Mesendoderm (in vitro differentiated cells): ENCODE results near the gene KHK.
"Not testable (repeated sequence)": the region's sequence is repeated elsewhere in the genome, so short reads cannot be mapped to it uniquely, and the experiment has no call there.

Experiments used
- DNase-seq: peaks from one replicate; pipeline ENCODE4 v3.0.0; 2013
- H2AK5ac ChIP-seq: 2 replicates; pipeline ENCODE4 v1.6.1; 2013; ENCODE audit warnings: low read length, inconsistent platforms
- H2BK120ac ChIP-seq: 2 replicates; pipeline ENCODE4 v1.6.1; 2013; ENCODE audit warnings: low read depth, mild to moderate bottlenecking, low read length, moderate library complexity, mixed read lengths
- H2BK15ac ChIP-seq: replicated peaks from 2 replicates; pipeline ENCODE4 v1.6.1; 2013; ENCODE audit warnings: low read depth, mild to moderate bottlenecking, moderate library complexity
- H2BK5ac ChIP-seq: 2 replicates; pipeline ENCODE4 v1.6.1; 2013; ENCODE audit warnings: low read length, inconsistent platforms
- H3K18ac ChIP-seq: 2 replicates; pipeline ENCODE4 v1.6.1; 2013; ENCODE audit warnings: mild to moderate bottlenecking, low read length, mixed read lengths
- H3K23ac ChIP-seq: one replicate; pipeline ENCODE4 v1.6.1; 2013; ENCODE audit warnings: low read length
- H3K27ac ChIP-seq: 2 replicates; pipeline ENCODE4 v1.5.1; 2013; ENCODE audit warnings: low read depth, mild to moderate bottlenecking, inconsistent platforms, low read length, moderate library complexity
- H3K27me3 ChIP-seq: 2 replicates; pipeline ENCODE4 v1.6.1; 2013; ENCODE audit warnings: low read length, control low read depth, mild to moderate bottlenecking, inconsistent platforms; ENCODE audit not compliant: insufficient read depth, poor library complexity
- H3K36me3 ChIP-seq: 2 replicates; pipeline ENCODE4 v1.6.1; 2013; ENCODE audit warnings: low read length, inconsistent platforms; ENCODE audit not compliant: control insufficient read depth, insufficient read depth
- H3K4ac ChIP-seq: one replicate; pipeline ENCODE4 v1.6.1; 2013; ENCODE audit warnings: low read depth, mild to moderate bottlenecking, low read length, moderate library complexity
- H3K4me1 ChIP-seq: 2 replicates; pipeline ENCODE4 v1.6.1; 2013; ENCODE audit warnings: low read depth, low read length, inconsistent platforms; ENCODE audit not compliant: control insufficient read depth
- H3K4me2 ChIP-seq: 2 replicates; pipeline ENCODE4 v1.6.1; 2013; ENCODE audit warnings: low read length
- H3K4me3 ChIP-seq: 2 replicates; pipeline ENCODE4 v1.5.1; 2013; ENCODE audit warnings: mild to moderate bottlenecking, low read length
- H3K56ac ChIP-seq: one replicate; pipeline ENCODE4 v1.6.1; 2013; ENCODE audit warnings: low read length
- H3K79me1 ChIP-seq: 2 replicates; pipeline ENCODE4 v1.6.1; 2013; ENCODE audit warnings: low read length, inconsistent platforms
- H3K79me2 ChIP-seq: 2 replicates; pipeline ENCODE4 v1.6.1; 2013; ENCODE audit warnings: mild to moderate bottlenecking, low read length; ENCODE audit not compliant: control insufficient read depth, insufficient read depth
- H3K9ac ChIP-seq: 2 replicates; pipeline ENCODE4 v1.6.1; 2013; ENCODE audit warnings: low read length, inconsistent platforms
- H4K5ac ChIP-seq: one replicate; pipeline ENCODE4 v1.6.1; 2013; ENCODE audit warnings: low read length
- H4K8ac ChIP-seq: one replicate; pipeline ENCODE4 v1.6.1; 2013; ENCODE audit warnings: low read depth, mild to moderate bottlenecking, control low read depth, low read length, moderate library complexity
- WGBS: extraction: QIAGEN DNeasy Blood & Tissue Kit; methylation state at CpG from one replicate; pipeline ENCODE4 v1.1.7; 2013; ENCODE audit warnings: low lambda C conversion rate, missing lambda C conversion rate; ENCODE audit not compliant: insufficient coverage; ENCODE audit errors: extremely low coverage; 5-methylcytosine and 5-hydroxymethylcytosine counted together

Gene KHK

DNA sequence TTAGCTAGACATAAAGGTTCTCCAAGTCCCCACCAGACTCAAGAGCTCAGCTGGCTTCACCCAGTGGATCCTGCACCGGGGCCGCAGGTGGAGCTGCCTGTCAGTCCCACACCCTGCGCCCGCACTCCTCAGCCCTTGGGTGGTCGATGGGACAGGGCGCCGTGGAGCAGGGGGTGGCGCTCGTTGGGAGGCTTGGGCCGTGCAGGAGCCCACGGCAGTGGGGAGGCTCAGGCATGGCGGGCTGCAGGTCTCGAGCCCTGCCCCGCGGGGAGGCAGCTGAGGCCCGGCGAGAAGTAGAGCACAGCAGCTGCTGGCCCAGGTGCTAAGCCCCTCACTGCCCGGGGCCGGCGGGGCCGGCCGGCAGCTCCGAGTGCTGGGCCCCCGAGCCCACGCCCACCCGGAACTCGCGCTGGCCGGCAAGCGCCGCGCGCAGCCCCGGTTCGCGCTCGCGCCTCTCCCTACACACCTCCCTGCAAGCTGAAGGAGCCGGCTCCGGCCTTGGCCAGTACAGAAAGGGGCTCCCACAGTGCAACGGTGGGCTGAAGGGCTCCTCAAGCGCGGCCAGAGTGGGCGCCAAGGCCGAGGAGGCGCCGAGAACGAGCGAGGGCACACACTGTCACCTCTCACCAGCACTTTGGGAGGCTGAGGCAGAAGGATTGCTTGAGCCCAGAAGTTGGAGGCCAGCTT, 25.0 kb downstream of the KHK start:
- H2AK5ac ChIP-seq, H4K8ac ChIP-seq, H3K23ac ChIP-seq, H3K4me2 ChIP-seq, H3K36me3 ChIP-seq, H3K4me3 ChIP-seq, H2BK15ac ChIP-seq, H2BK120ac ChIP-seq, H4K5ac ChIP-seq, H3K27me3 ChIP-seq, DNase-seq, H3K79me1 ChIP-seq, H3K27ac ChIP-seq, H3K4me1 ChIP-seq, H3K4ac ChIP-seq, H2BK5ac ChIP-seq, H3K9ac ChIP-seq, H3K79me2 ChIP-seq, H3K18ac ChIP-seq, H3K56ac ChIP-seq: not testable (repeated sequence)
- WGBS = no CpG with 5 or more reads among the region's 49 CpGs

DNA sequence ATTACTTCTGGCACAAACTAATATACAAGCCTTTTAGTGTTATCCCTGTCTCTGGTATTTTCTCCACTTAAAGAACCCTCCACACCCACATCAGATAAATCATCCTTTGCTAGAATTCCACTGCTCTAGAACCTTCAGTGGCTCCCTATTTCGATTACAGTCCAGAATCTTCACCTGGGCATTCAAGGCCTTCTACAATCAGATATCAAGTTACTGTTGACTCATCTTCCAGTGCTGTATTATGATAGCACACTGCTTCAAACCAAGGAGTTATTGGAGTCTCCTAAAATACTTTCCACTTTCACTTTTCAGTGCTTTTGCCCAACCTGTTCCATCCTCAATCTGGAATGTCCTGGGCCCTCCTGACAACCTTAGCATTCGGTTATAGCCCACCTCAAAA, 28.9 kb downstream of the KHK start:
- Histone ChIP-seq H2AK5ac (no peak overlapping the region), H3K18ac (no peak overlapping the region), H3K4ac (no peak overlapping the region), H3K56ac (no peak overlapping the region), H3K4me1 (peaks cover 2% of the 10 kb centered on the region), H4K5ac (no peak overlapping the region), H2BK120ac (no peak overlapping the region), H3K9ac (no peak overlapping the region), H3K36me3 (no peaks in the 10 kb centered on the region), H3K79me2 (no peaks in the 10 kb centered on the region), H3K27me3 (peaks cover 10% of the 10 kb centered on the region), H3K79me1 (no peaks in the 10 kb centered on the region), H2BK15ac (no peak overlapping the region), H2BK5ac (no peak overlapping the region), H3K4me3 (no peak overlapping the region), H3K27ac (no peak overlapping the region), H4K8ac (no peak overlapping the region), H3K4me2 (no peak overlapping the region), H3K23ac (no peak overlapping the region)
- WGBS = no CpG with 5 or more reads among the region's 2 CpGs
- DNase-seq = no peak

DNA sequence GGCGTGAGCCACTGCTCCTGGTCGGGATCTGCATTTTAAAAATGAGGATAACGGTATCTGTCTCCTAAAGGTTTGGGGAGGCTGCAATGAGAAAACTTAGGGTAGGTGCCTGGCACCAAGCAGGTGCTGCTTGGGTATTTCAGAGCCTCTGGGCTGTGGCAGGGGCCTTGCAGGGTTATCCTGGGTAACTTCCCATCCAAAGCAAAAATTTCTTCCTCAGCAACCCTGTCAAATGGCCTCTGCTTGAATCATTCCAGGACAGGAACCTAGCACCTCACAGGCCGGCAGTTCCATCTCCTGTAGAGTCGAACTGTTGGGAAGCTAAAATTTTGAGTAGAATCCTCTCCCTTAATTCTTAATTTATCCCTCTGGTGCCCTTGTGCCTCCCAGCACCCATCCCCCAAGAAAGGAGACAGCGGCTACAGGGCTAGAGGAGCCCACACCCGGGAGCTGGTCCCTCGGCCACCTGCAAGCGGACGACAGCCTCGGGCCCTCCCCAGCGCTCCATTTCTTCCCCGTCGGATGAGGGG, 31.5 kb downstream of the KHK start:
- Histone ChIP-seq H4K5ac (no peak overlapping the region), H3K4me2 (peak overlapping the region; percentile 56), H2BK15ac (no peak overlapping the region), H3K4me1 (peaks cover 2% of the 10 kb centered on the region), H3K56ac (no peak overlapping the region), H2AK5ac (no peak overlapping the region), H3K27ac (no peak overlapping the region), H3K79me2 (no peaks in the 10 kb centered on the region), H3K79me1 (no peaks in the 10 kb centered on the region), H3K27me3 (peaks cover 16% of the 10 kb centered on the region), H3K18ac (no peak overlapping the region), H3K36me3 (no peaks in the 10 kb centered on the region), H3K23ac (no peak overlapping the region), H3K4me3 (no peak overlapping the region), H3K4ac (no peak overlapping the region), H3K9ac (no peak overlapping the region), H2BK5ac (no peak overlapping the region), H4K8ac (no peak overlapping the region), H2BK120ac (no peak overlapping the region)
- DNase-seq = no peak
- no CpG with 5 or more reads among the region's 14 CpGs for WGBS

DNA sequence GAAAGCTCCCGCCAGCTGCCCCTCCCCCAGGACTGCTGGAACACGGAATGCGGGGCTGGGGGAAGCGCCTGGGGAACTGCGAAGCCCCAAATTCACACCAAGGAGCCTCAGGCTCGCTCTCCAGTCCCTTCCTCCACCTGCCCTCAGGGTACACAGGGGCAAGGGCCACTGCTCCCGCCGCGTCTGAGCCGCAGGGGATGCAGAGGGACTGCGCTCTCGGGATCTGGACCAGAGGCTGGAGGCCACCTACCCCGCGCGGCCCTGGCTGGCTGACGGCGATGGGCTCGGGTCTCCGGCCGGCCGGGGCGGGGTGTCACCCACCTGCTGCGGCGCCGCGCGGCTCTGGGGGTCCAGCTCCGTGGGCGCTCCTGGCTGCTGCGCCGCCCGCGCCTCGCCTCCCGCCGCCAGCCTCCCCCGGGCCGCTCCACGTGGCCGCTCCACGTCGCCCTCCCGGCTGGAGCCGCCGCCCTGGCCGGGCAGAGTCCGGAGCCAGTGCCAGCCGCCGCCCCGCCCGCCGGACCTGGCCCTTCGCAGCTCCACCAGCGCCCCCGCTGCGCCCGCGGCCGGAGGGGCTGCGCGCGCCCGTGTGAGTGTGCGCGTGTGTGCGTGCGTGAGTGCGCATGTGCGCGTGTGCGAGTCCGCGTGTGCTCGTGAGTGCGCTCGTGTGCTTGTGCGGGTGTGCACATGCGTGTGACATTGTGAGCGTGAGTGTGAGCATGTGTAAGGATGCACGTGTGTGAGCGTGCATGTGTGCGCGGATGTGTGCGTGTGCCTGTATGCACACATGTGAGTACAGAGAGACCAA, 32.2 kb downstream of the KHK start, which contains the start of gene CGREF1:
Gene CGREF1 (minus strand): TSS at position 604 of the 805 bp plus-strand sequence. CDS start 14,762 bp downstream, outside the sequence.
- no peaks in the 10 kb centered on the region for H3K79me1 ChIP-seq
- no peak within 1 kb of the TSS for H4K8ac ChIP-seq
- H3K27ac ChIP-seq = no peak within 1 kb of the TSS
- peaks cover 2% of the 10 kb centered on the region for H3K4me1 ChIP-seq
- H3K4me3 ChIP-seq = no peak within 1 kb of the TSS
- no peak within 1 kb of the TSS for H3K4ac ChIP-seq
- peak within 1 kb of the TSS; percentile 11 for H3K9ac ChIP-seq
- peak; percentile 23 for DNase-seq
- no peak within 1 kb of the TSS for H2BK5ac ChIP-seq
- H4K5ac ChIP-seq = no peak within 1 kb of the TSS
- H2BK15ac ChIP-seq = no peak within 1 kb of the TSS
- peaks cover 16% of the 10 kb centered on the region for H3K27me3 ChIP-seq
- H3K79me2 ChIP-seq = no peaks in the 10 kb centered on the region
- H2BK120ac ChIP-seq = no peak within 1 kb of the TSS
- H3K23ac ChIP-seq = no peak within 1 kb of the TSS
- H3K56ac ChIP-seq = peak within 1 kb of the TSS; percentile 81
- WGBS = no CpG with 5 or more reads among the region's 84 CpGs
- H3K4me2 ChIP-seq = peak within 1 kb of the TSS; percentile 56
- no peak within 1 kb of the TSS for H2AK5ac ChIP-seq
- no peak within 1 kb of the TSS for H3K18ac ChIP-seq
- H3K36me3 ChIP-seq = no peaks in the 10 kb centered on the region

DNA sequence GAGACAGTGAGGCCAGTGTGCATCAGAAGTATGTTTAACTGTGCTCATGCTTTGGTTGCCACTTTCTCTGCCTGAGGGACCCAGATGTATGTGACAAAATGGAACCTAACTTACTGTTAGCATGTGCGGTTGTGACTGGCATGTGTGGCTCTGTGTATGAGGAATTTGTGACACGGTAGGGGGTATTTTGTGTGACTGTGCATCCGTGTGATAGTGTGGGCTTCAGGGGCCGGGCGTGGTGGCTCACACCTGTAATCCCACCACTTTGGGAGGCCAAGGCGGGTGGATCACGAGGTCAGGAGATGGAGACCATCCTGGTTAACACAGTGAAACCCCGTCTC, 32.7 kb downstream of the KHK start:
- peaks cover 18% of the 10 kb centered on the region for H3K27me3 ChIP-seq
- H3K18ac ChIP-seq = not testable (repeated sequence)

More for the DNA sequence above, 32.7 kb downstream of the KHK start:
- DNase-seq, H3K4me3 ChIP-seq, H3K4ac ChIP-seq, H2BK5ac ChIP-seq, H3K36me3 ChIP-seq, H2BK120ac ChIP-seq, H2BK15ac ChIP-seq, H3K79me1 ChIP-seq, H4K8ac ChIP-seq, H3K4me2 ChIP-seq, H3K27ac ChIP-seq, H3K79me2 ChIP-seq, H4K5ac ChIP-seq, H3K56ac ChIP-seq, H2AK5ac ChIP-seq, H3K23ac ChIP-seq, H3K9ac ChIP-seq, H3K4me1 ChIP-seq: not testable (repeated sequence)
- no CpG with 5 or more reads among the region's 8 CpGs for WGBS
